Nephron (organoid): ENCODE results near the gene DYNLT1.

Experiments
- H3K27ac Mint-ChIP-seq, 3 experiments: 2 replicates each; pipeline ENCODE4 v1.8.0; 2020; ENCODE audit warnings: mixed read lengths in 3 of 3, mild to moderate bottlenecking in 2 of 3, moderate library complexity in 1 of 3
- H3K27me3 Mint-ChIP-seq: 2 replicates; pipeline ENCODE4 v1.8.0; 2021; ENCODE audit warnings: low read depth, mild to moderate bottlenecking, moderate library complexity, mixed read lengths
- H3K36me3 Mint-ChIP-seq: 2 replicates; pipeline ENCODE4 v1.8.0; 2020; ENCODE audit warnings: low read depth, mixed read lengths
- H3K4me1 Mint-ChIP-seq: 2 replicates; pipeline ENCODE4 v1.8.0; 2020; ENCODE audit warnings: mixed read lengths
- H3K4me3 Mint-ChIP-seq, 3 experiments: 2 replicates each; pipeline ENCODE4 v1.8.0; 2020; ENCODE audit warnings: mild to moderate bottlenecking in 3 of 3, mixed read lengths in 3 of 3, moderate library complexity in 2 of 3
- H3K9me3 Mint-ChIP-seq: 2 replicates; pipeline ENCODE4 v1.8.0; 2020; ENCODE audit warnings: mixed read lengths
- TF ChIP-seq, protein P1 (sequence below), 3 experiments: fragments of 200-600 bp; sonication (generic); IDR thresholded peaks; one replicate each; pipeline ENCODE4 v1.5.0; 2021; ENCODE audit warnings: antibody characterized with exemption in 3 of 3; ENCODE audit not compliant: unreplicated experiment in 3 of 3

DYNLT1 gene

GRCh38 chr6:158604048-158604406, 40.5 kb downstream of the DYNLT1 start:
- Mint-ChIP-seq H3K4me3 (no peak overlapping the region), H3K27ac (no peak overlapping the region), H3K36me3 (peaks cover 33% of the 10 kb centered on the region), H3K9me3 (no peaks in the 10 kb centered on the region), H3K27me3 (no peaks in the 10 kb centered on the region), H3K4me1 (no peaks in the 10 kb centered on the region)
- TF ChIP-seq, protein P1, sequence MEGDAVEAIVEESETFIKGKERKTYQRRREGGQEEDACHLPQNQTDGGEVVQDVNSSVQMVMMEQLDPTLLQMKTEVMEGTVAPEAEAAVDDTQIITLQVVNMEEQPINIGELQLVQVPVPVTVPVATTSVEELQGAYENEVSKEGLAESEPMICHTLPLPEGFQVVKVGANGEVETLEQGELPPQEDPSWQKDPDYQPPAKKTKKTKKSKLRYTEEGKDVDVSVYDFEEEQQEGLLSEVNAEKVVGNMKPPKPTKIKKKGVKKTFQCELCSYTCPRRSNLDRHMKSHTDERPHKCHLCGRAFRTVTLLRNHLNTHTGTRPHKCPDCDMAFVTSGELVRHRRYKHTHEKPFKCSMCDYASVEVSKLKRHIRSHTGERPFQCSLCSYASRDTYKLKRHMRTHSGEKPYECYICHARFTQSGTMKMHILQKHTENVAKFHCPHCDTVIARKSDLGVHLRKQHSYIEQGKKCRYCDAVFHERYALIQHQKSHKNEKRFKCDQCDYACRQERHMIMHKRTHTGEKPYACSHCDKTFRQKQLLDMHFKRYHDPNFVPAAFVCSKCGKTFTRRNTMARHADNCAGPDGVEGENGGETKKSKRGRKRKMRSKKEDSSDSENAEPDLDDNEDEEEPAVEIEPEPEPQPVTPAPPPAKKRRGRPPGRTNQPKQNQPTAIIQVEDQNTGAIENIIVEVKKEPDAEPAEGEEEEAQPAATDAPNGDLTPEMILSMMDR (IDR thresholded peaks at IDR 0.05; ENCODE audit: unreplicated experiment in 3 of 3): no peak

- TF ChIP-seq, protein P1 (IDR thresholded peaks at IDR 0.05; ENCODE audit: unreplicated experiment in 3 of 3): no peak
- Mint-ChIP-seq H3K4me3 (no peak overlapping the region), H3K36me3 (peaks cover 32% of the 10 kb centered on the region), H3K4me1 (no peaks in the 10 kb centered on the region), H3K9me3 (no peaks in the 10 kb centered on the region), H3K27me3 (no peaks in the 10 kb centered on the region), H3K27ac (no peak overlapping the region)
These were observed 41.1 kb downstream of the DYNLT1 start for GRCh38 chr6:158603261-158604047.

DNA sequence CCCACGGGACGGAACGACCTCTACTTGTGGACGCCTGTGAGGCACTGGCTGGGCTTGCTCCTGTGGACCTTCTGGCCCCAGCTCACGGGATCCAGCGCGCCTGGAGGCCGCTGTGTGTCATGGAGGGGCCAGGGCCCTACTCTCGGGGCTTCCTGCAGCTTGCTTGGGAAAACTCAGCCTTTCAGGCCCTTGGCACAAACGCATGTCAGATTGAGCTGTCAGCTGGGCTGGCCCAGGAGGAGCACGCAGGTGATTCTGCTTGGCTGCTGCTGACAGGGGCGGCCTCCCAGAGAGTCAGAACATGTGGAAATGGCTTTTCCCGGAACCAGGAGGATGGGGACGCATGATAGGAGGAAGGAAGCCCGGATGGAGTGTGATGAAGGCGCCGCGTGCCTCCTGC, 44.9 kb downstream of the DYNLT1 start:
- Mint-ChIP-seq H3K27ac (no peak overlapping the region), H3K4me3 (no peak overlapping the region), H3K4me1 (no peaks in the 10 kb centered on the region), H3K9me3 (no peaks in the 10 kb centered on the region), H3K27me3 (no peaks in the 10 kb centered on the region), H3K36me3 (peaks cover 46% of the 10 kb centered on the region)
- TF ChIP-seq, protein P1 (IDR thresholded peaks at IDR 0.05; ENCODE audit: unreplicated experiment in 3 of 3): no peak

DNA sequence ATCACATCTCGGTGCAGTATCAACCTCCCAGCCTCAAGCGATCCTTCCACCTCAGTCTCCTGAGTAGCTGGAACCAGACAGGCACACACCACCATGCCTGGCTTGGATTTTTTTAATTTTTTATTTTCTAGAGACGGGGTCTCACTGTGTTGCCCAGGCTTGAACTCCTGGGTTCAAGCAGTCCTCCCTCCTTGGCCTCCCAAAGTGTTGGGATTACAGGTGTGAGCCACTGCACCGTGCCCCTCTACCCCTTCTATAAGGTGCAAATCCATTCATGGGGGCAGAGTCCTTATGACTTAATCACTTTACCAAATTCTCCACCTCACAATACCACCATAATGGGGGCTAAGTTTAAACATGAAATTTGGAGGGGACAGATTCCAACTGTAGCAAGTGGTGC, 47.0 kb downstream of the DYNLT1 start:
- Mint-ChIP-seq H3K27me3 (no peaks in the 10 kb centered on the region), H3K4me3 (no peak overlapping the region), H3K4me1 (no peaks in the 10 kb centered on the region), H3K36me3 (peaks cover 54% of the 10 kb centered on the region), H3K27ac (no peak overlapping the region), H3K9me3 (no peaks in the 10 kb centered on the region)
- TF ChIP-seq, protein P1 (IDR thresholded peaks at IDR 0.05; ENCODE audit: unreplicated experiment in 3 of 3): no peak

- H3K4me1 Mint-ChIP-seq: no peaks in the 10 kb centered on the region
- TF ChIP-seq, protein P1 (IDR thresholded peaks at IDR 0.05; ENCODE audit: unreplicated experiment in 3 of 3): no peak
- H3K27me3 Mint-ChIP-seq: no peaks in the 10 kb centered on the region
These were observed 47.7 kb downstream of the DYNLT1 start for GRCh38 chr6:158596861-158597260.

DNA sequence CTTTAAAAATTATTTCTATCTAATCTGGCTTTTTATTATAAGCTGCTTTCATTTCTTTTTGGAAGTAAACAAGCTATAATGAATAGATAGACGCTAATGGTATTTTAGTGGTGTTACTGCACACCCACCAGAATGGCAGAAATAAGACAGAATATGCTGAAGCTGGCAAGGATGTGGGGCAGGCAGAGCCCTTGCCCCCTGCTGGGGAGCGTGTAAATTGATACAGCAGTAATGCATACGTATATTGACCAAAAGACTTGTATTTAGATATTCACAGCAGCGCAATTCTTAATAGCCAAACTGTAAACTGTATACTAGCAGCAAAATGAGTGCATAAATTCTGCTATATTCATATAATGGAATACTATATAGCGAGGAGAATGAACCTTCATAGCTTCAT, 49.3 kb downstream of the DYNLT1 start:
- TF ChIP-seq, protein P1 (IDR thresholded peaks at IDR 0.05; ENCODE audit: unreplicated experiment in 3 of 3): no peak
- Mint-ChIP-seq H3K4me1 (no peaks in the 10 kb centered on the region), H3K27me3 (no peaks in the 10 kb centered on the region), H3K27ac (no peak overlapping the region), H3K36me3 (peaks cover 64% of the 10 kb centered on the region), H3K4me3 (no peak overlapping the region), H3K9me3 (no peaks in the 10 kb centered on the region)

More at GRCh38 chr6:158596861-158597260, 47.7 kb downstream of the DYNLT1 start:
- peaks cover 52% of the 10 kb centered on the region for H3K36me3 Mint-ChIP-seq
- no peaks in the 10 kb centered on the region for H3K9me3 Mint-ChIP-seq
- H3K4me3 Mint-ChIP-seq: no peak overlapping the region
- H3K27ac Mint-ChIP-seq: no peak overlapping the region
